Right atrium auricular region (tissue), 2 donors: ENCODE data around the gene USP32. TPM values are rescaled to one million over a fixed set of nuclear protein-coding genes. Genes with fewer than 3 reads are reported as not detected.

Source experiments
- DNase-seq: peaks from one replicate; pipeline ENCODE4 v3.0.0-alpha.2; 2019; ENCODE audit warnings: low spot score
- H3K27ac ChIP-seq, 2 donors: fragments of 200-600 bp; sonication (generic); 1 replicate in 1 of 2; 2 replicates in 1 of 2; pipeline ENCODE4 v1.5.1; 2016 to 2019
- H3K27me3 ChIP-seq, 2 donors: fragments of 200-600 bp; sonication (generic); one replicate each; pipeline versions ENCODE4 v1.5.1 to v1.6.0; 2017 to 2019
- H3K36me3 ChIP-seq: fragments of 200-600 bp; sonication (generic); one replicate; pipeline ENCODE4 v1.5.1; 2016
- H3K4me1 ChIP-seq, 2 donors: fragments of 200-600 bp; sonication (generic); one replicate each; pipeline versions ENCODE4 v1.5.1 to v1.6.0; 2017 to 2019
- H3K4me3 ChIP-seq, 2 donors: fragments of 200-600 bp; sonication (generic); 1 replicate in 1 of 2; 2 replicates in 1 of 2; pipeline ENCODE4 v1.5.1; 2017 to 2019; ENCODE audit warnings: mild to moderate bottlenecking in 1 of 2, moderate library complexity in 1 of 2
- H3K9me3 ChIP-seq, 2 donors: fragments of 200-600 bp; sonication (generic); one replicate each; pipeline ENCODE4 v1.5.1; 2019
- CTCF ChIP-seq, 2 donors: fragments of 200-600 bp; sonication (generic); IDR thresholded peaks; one replicate each; pipeline ENCODE4 v1.5.1; 2019; ENCODE audit warnings: antibody characterized with exemption in 2 of 2
- total RNA-seq, 2 donors: library from RNA; depleted of rRNA; stranded (reverse); fragments of >200 nt; gene quantifications; one replicate each; pipeline ENCODE4 v1.1.0, GENCODE V29; 2016

USP32 gene
- total RNA-seq, 2 donors from 2014 or later: 24.5 to 27.7 TPM

GRCh38 chr17:60247836-60248461 lies 144.0 kb downstream of the USP32 start:
- H3K36me3 ChIP-seq: peaks cover 17% of the 10 kb centered on the region

GRCh38 chr17:60244656-60245055 lies 147.3 kb downstream of the USP32 start:
- no peak for TF ChIP-seq CTCF (IDR thresholded peaks at IDR 0.05)
- H3K27ac ChIP-seq: no peak overlapping the region
- H3K9me3 ChIP-seq: no peaks in the 10 kb centered on the region
- no peak for DNase-seq
- H3K27me3 ChIP-seq: no peaks in the 10 kb centered on the region
- H3K36me3 ChIP-seq: peaks cover 7% of the 10 kb centered on the region
- H3K4me3 ChIP-seq: no peak overlapping the region
- H3K4me1 ChIP-seq: no peaks in the 10 kb centered on the region

More at GRCh38 chr17:60247836-60248461, 144.0 kb downstream of the USP32 start:
- TF ChIP-seq CTCF (IDR thresholded peaks at IDR 0.05): no peak
- Histone ChIP-seq H3K9me3 (no peaks in the 10 kb centered on the region), H3K27ac (no peak overlapping the region), H3K4me1 (no peaks in the 10 kb centered on the region), H3K4me3 (no peak overlapping the region), H3K27me3 (no peaks in the 10 kb centered on the region)
- DNase-seq: no peak

GRCh38 chr17:60240290-60240689 lies 151.6 kb downstream of the USP32 start:
- DNase-seq: no peak
- peaks cover 9% of the 10 kb centered on the region for H3K36me3 ChIP-seq
- no peak overlapping the region for H3K4me3 ChIP-seq
- H3K27ac ChIP-seq: no peak overlapping the region
- no peaks in the 10 kb centered on the region for H3K27me3 ChIP-seq
- H3K9me3 ChIP-seq: no peaks in the 10 kb centered on the region
- H3K4me1 ChIP-seq: no peaks in the 10 kb centered on the region
- no peak for TF ChIP-seq CTCF (IDR thresholded peaks at IDR 0.05)

- Histone ChIP-seq H3K9me3 (no peaks in the 10 kb centered on the region), H3K27me3 (no peaks in the 10 kb centered on the region), H3K4me3 (no peak overlapping the region), H3K36me3 (peaks cover 15% of the 10 kb centered on the region), H3K27ac (no peak overlapping the region), H3K4me1 (no peaks in the 10 kb centered on the region)
- no peak for DNase-seq
- TF ChIP-seq CTCF (IDR thresholded peaks at IDR 0.05): no peak
These were observed 160.2 kb downstream of the USP32 start for GRCh38 chr17:60231691-60232090.

- Histone ChIP-seq H3K9me3 (no peaks in the 10 kb centered on the region), H3K4me3 (no peak overlapping the region), H3K4me1 (no peaks in the 10 kb centered on the region), H3K27me3 (no peaks in the 10 kb centered on the region), H3K27ac (no peak overlapping the region), H3K36me3 (peaks cover 15% of the 10 kb centered on the region)
- TF ChIP-seq CTCF (IDR thresholded peaks at IDR 0.05): peak in 1 of 2 donors; percentile 54
- DNase-seq: no peak
These were observed 160.7 kb downstream of the USP32 start for GRCh38 chr17:60231234-60231633.

GRCh38 chr17:60230358-60230757 lies 161.6 kb downstream of the USP32 start:
- TF ChIP-seq CTCF (IDR thresholded peaks at IDR 0.05): no peak
- no peak for DNase-seq
- Histone ChIP-seq H3K4me3 (no peak overlapping the region), H3K9me3 (no peaks in the 10 kb centered on the region), H3K27ac (no peak overlapping the region), H3K4me1 (no peaks in the 10 kb centered on the region), H3K27me3 (no peaks in the 10 kb centered on the region), H3K36me3 (peaks cover 13% of the 10 kb centered on the region)
